Tibial artery (tissue), 4 donors: Measurements from ENCODE around the gene NOXA1.

ENCODE experiments used
- DNase-seq, 2 donors: peaks; one replicate each; pipeline ENCODE4 v3.0.0-alpha.2; 2019
- H3K27ac ChIP-seq, 2 donors: fragments of 200-600 bp; sonication (generic) in 1 of 2; 1 replicate in 1 of 2; 2 replicates in 1 of 2; pipeline ENCODE4 v1.5.1; 2018 to 2019; ENCODE audit warnings: mild to moderate bottlenecking in 1 of 2
- H3K27me3 ChIP-seq, 2 donors: fragments of 200-600 bp; sonication (generic) in 1 of 2; one replicate each; pipeline versions ENCODE4 v1.5.1 to v1.6.0; 2016 to 2019
- H3K36me3 ChIP-seq, 3 donors: fragments of 200-600 bp; sonication (generic) in 2 of 3; one replicate each; pipeline ENCODE4 v1.5.1; 2016 to 2019; ENCODE audit warnings: mild to moderate bottlenecking in 2 of 3
- H3K4me1 ChIP-seq, 4 donors: fragments of 200-600 bp; sonication (generic) in 2 of 4; 1 replicate in 3 of 4; 2 replicates in 1 of 4; pipeline ENCODE4 v1.5.1; 2016 to 2019
- H3K4me3 ChIP-seq, 2 donors: fragments of 200-600 bp; sonication (generic) in 1 of 2; 1 replicate in 1 of 2; 2 replicates in 1 of 2; pipeline ENCODE4 v1.5.1; 2018 to 2019; ENCODE audit warnings: mild to moderate bottlenecking in 2 of 2
- H3K9me3 ChIP-seq, 3 donors: fragments of 200-600 bp; sonication (generic) in 1 of 3; one replicate each; pipeline ENCODE4 v1.5.1; 2016 to 2019
- intact Hi-C: fragments of 100-400 bp; cut with DNase I; formaldehyde crosslinking; loops from one replicate; pipeline ENCODE4 v1.15.0; 2023; ENCODE audit warnings: low total_unique reads
- TF ChIP-seq, protein P1 (sequence below), 2 experiments: fragments of 200-600 bp in 1 of 2; fragments of 450-650 bp in 1 of 2; IDR thresholded peaks; one replicate each; pipeline ENCODE4 v1.5.1; 2017 to 2019; ENCODE audit warnings: antibody characterized with exemption in 2 of 2, mild to moderate bottlenecking in 1 of 2, moderate library complexity in 1 of 2

The NOXA1 gene

GRCh38 chr9:137417161-137418021 lies 5.8 kb upstream of the NOXA1 start:
- H3K36me3 ChIP-seq: no peaks in the 10 kb centered on the region
- H3K27ac ChIP-seq: no peak overlapping the region
- no peaks in the 10 kb centered on the region for H3K9me3 ChIP-seq
- H3K27me3 ChIP-seq: no peaks in the 10 kb centered on the region
- TF ChIP-seq, protein P1, sequence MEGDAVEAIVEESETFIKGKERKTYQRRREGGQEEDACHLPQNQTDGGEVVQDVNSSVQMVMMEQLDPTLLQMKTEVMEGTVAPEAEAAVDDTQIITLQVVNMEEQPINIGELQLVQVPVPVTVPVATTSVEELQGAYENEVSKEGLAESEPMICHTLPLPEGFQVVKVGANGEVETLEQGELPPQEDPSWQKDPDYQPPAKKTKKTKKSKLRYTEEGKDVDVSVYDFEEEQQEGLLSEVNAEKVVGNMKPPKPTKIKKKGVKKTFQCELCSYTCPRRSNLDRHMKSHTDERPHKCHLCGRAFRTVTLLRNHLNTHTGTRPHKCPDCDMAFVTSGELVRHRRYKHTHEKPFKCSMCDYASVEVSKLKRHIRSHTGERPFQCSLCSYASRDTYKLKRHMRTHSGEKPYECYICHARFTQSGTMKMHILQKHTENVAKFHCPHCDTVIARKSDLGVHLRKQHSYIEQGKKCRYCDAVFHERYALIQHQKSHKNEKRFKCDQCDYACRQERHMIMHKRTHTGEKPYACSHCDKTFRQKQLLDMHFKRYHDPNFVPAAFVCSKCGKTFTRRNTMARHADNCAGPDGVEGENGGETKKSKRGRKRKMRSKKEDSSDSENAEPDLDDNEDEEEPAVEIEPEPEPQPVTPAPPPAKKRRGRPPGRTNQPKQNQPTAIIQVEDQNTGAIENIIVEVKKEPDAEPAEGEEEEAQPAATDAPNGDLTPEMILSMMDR (IDR thresholded peaks at IDR 0.05): no peak
- DNase-seq: no peak
- H3K4me3 ChIP-seq: peak overlapping the region; percentile 24
- H3K4me1 ChIP-seq: peaks cover 0 to 36% (median 17%) of the 10 kb centered on the region in 4 donors
- intact Hi-C loops: no loop called here

DNA sequence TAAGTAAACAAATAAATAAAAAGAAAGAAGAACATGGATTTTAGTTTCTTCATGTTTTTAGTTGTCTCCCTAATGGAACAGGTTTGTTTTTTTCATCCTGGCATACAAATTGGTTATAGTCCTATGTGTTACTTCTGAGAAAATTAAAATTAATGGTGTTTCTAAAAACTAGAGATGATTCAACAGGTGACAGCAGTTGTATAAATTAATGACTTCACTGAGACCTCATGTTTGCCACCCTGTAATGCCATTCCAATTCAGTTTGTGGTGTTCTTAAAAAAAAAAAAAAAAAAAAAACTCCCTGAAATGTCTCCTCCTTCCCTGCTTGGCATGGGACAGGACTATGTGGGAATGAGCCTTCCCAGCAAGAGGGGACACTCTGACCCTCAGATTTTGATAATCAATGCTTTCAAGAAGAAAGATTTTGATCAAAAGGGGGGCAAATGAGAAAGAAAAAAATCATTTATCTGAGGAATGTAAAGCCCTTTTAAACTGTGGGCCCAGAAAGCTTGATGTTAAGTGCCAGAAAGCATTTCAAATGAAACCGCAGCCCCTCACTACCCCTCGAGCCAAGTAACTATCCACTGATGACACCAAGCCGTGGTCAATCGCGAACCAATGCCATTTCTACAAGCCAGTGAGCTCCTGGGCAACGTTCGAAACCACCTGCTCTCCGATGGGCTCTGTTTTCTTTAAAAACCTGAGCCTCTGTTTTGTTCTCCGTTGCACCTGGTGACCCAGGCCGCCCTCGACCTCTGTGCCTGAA lies 1.2 kb upstream of the NOXA1 start:
- TF ChIP-seq, protein P1 (IDR thresholded peaks at IDR 0.05): no peak
- Histone ChIP-seq H3K27ac (peak overlapping the region; percentile 61 to 66), H3K9me3 (no peaks in the 10 kb centered on the region), H3K4me1 (peaks cover 0 to 29% (median 21%) of the 10 kb centered on the region in 4 donors), H3K36me3 (no peaks in the 10 kb centered on the region), H3K4me3 (peak overlapping the region; percentile 72 to 83), H3K27me3 (no peaks in the 10 kb centered on the region)
- DNase-seq: no peak
- intact Hi-C loops: loop anchor here (5.0 kb wide), 1 partner anchor 535 kb away; the partner anchor contains the start of gene TRAF2

- peaks cover 0 to 23% (median 17%) of the 10 kb centered on the region in 4 donors for H3K4me1 ChIP-seq
- H3K27ac ChIP-seq: peak overlapping the region; percentile 66
- H3K4me3 ChIP-seq: peak overlapping the region; percentile 72 to 83
- no peaks in the 10 kb centered on the region for H3K36me3 ChIP-seq
- no peaks in the 10 kb centered on the region for H3K27me3 ChIP-seq
- no peak for DNase-seq
- intact Hi-C loops: loop anchor here (5.0 kb wide), 1 partner anchor 536 kb away; the partner anchor contains the start of gene TRAF2
- no peaks in the 10 kb centered on the region for H3K9me3 ChIP-seq
- TF ChIP-seq, protein P1 (IDR thresholded peaks at IDR 0.05): no peak
Observed at GRCh38 chr9:137423514-137424291, 510 bp downstream of the NOXA1 start.

- H3K9me3 ChIP-seq: no peaks in the 10 kb centered on the region
- H3K27me3 ChIP-seq: peaks cover 0 to 21% of the 10 kb centered on the region in 2 donors
- intact Hi-C loops: no loop called here
- H3K27ac ChIP-seq: no peak overlapping the region
- peaks cover 0 to 24% (median 19%) of the 10 kb centered on the region in 4 donors for H3K4me1 ChIP-seq
- H3K36me3 ChIP-seq: no peaks in the 10 kb centered on the region
- TF ChIP-seq, protein P1 (IDR thresholded peaks at IDR 0.05): no peak
- no peak overlapping the region for H3K4me3 ChIP-seq
- no peak for DNase-seq
Observed at GRCh38 chr9:137426018-137426681, 3.0 kb downstream of the NOXA1 start.
